GM23338 (cell line): ENCODE measurements around the gene CMSS1. TPM values are rescaled to one million over a fixed set of nuclear protein-coding genes. Genes with fewer than 3 reads are reported as not detected.

Source experiments
- ATAC-seq: fragments of 200-7000 bp; cut with Tn5 transposase; 3 replicates; pipeline ENCODE4 v1.9.1; 2020
- DNase-seq: peaks from one replicate; pipeline ENCODE4 v3.0.0-alpha.2; 2015; ENCODE audit warnings: low spot score
- H2AFZ ChIP-seq: fragments of 200-600 bp; sonication (generic); 2 replicates; pipeline ENCODE4 v1.8.0; 2016; ENCODE audit warnings: antibody characterized with exemption, mild to moderate bottlenecking, moderate library complexity
- H3F3A ChIP-seq: fragments of 200-600 bp; sonication (generic); replicated peaks from 2 replicates; pipeline ENCODE4 v1.8.0; 2017; ENCODE audit warnings: antibody characterized with exemption, mixed run types, low read depth
- H3K27ac ChIP-seq: fragments of 200-600 bp; sonication (generic); 2 replicates; pipeline ENCODE4 v1.6.1; 2016; ENCODE audit warnings: low read depth
- H3K27me3 ChIP-seq: fragments of 200-600 bp; sonication (generic); 2 replicates; pipeline ENCODE4 v1.8.0; 2016; ENCODE audit warnings: mild to moderate bottlenecking, mixed run types, moderate library complexity; ENCODE audit not compliant: insufficient read depth
- H3K36me3 ChIP-seq: fragments of 200-600 bp; sonication (generic); 2 replicates; pipeline ENCODE4 v1.8.0; 2016; ENCODE audit warnings: mild to moderate bottlenecking; ENCODE audit not compliant: insufficient read depth
- H3K4me1 ChIP-seq: fragments of 200-600 bp; sonication (generic); 2 replicates; pipeline ENCODE4 v1.8.0; 2016; ENCODE audit warnings: mild to moderate bottlenecking, moderate library complexity; ENCODE audit not compliant: insufficient read depth
- H3K4me2 ChIP-seq: fragments of 200-600 bp; sonication (generic); 2 replicates; pipeline ENCODE4 v1.7.1; 2017; ENCODE audit warnings: mixed run types
- H3K4me3 ChIP-seq: fragments of 200-600 bp; sonication (generic); 2 replicates; pipeline ENCODE4 v1.6.1; 2016; ENCODE audit warnings: mixed run types
- H3K79me2 ChIP-seq: fragments of 200-600 bp; sonication (generic); replicated peaks from 2 replicates; pipeline ENCODE4 v1.8.0; 2017; ENCODE audit warnings: mild to moderate bottlenecking; ENCODE audit not compliant: insufficient read depth
- H3K9me2 ChIP-seq: fragments of 200-600 bp; sonication (generic); 2 replicates; pipeline ENCODE4 v1.8.0; 2017; ENCODE audit not compliant: insufficient read depth
- H4K20me1 ChIP-seq: fragments of 200-600 bp; sonication (generic); replicated peaks from 2 replicates; pipeline ENCODE4 v1.8.0; 2017; ENCODE audit warnings: mild to moderate bottlenecking; ENCODE audit not compliant: insufficient read depth
- H3K27ac Mint-ChIP-seq: 2 replicates; pipeline ENCODE4 v1.8.0; 2020; ENCODE audit warnings: inconsistent platforms, mild to moderate bottlenecking, moderate library complexity, mixed read lengths
- H3K27me3 Mint-ChIP-seq: 3 replicates; pipeline ENCODE4 v1.8.0; 2022; ENCODE audit warnings: low read depth, mild to moderate bottlenecking, moderate library complexity, mixed read lengths, inconsistent platforms; ENCODE audit not compliant: insufficient read depth, poor library complexity
- H3K36me3 Mint-ChIP-seq: 3 replicates; pipeline ENCODE4 v1.8.0; 2021; ENCODE audit warnings: low read depth, mild to moderate bottlenecking, inconsistent platforms, moderate library complexity, mixed read lengths
- H3K4me1 Mint-ChIP-seq: 3 replicates; pipeline ENCODE4 v1.8.0; 2020; ENCODE audit warnings: mild to moderate bottlenecking, inconsistent platforms, mixed read lengths
- H3K4me3 Mint-ChIP-seq: 3 replicates; pipeline ENCODE4 v1.8.0; 2021; ENCODE audit warnings: moderate library complexity, mild to moderate bottlenecking, inconsistent platforms, mixed read lengths
- H3K9me3 Mint-ChIP-seq: 3 replicates; pipeline ENCODE4 v1.8.0; 2020; ENCODE audit warnings: moderate library complexity, mild to moderate bottlenecking, inconsistent platforms, mixed read lengths
- CREB1 ChIP-seq: fragments of 250-450 bp; sonication (Bioruptor Pico); IDR thresholded peaks from 2 replicates; pipeline ENCODE4 v1.5.0; 2020; ENCODE audit warnings: low read depth, mild to moderate bottlenecking, moderate library complexity
- EZH2 ChIP-seq: fragments of 200-600 bp; sonication (generic); IDR thresholded peaks from one replicate; pipeline ENCODE4 v1.8.0; 2017; ENCODE audit warnings: antibody characterized with exemption, mild to moderate bottlenecking, low read depth; ENCODE audit not compliant: unreplicated experiment
- NANOG ChIP-seq: IDR thresholded peaks from 2 replicates; pipeline ENCODE4 v1.6.1; 2016; ENCODE audit warnings: antibody characterized with exemption, borderline replicate concordance
- POLR2AphosphoS5 ChIP-seq: IDR thresholded peaks from 2 replicates; pipeline ENCODE4 v1.6.1; 2016; ENCODE audit warnings: antibody characterized with exemption, low read depth
- STAT1 ChIP-seq: IDR thresholded peaks from one replicate; pipeline ENCODE4 v1.6.1; 2016; ENCODE audit warnings: antibody characterized with exemption; ENCODE audit not compliant: unreplicated experiment
- ZNF114 ChIP-seq: fragments of 250-450 bp; sonication (Bioruptor Pico); IDR thresholded peaks from 2 replicates; pipeline ENCODE4 v1.5.0; 2020; ENCODE audit warnings: mild to moderate bottlenecking, moderate library complexity
- ZNF331 ChIP-seq: fragments of 250-450 bp; sonication (Bioruptor Pico); IDR thresholded peaks from 2 replicates; pipeline ENCODE4 v1.5.0; 2020; ENCODE audit warnings: low read depth, mild to moderate bottlenecking, moderate library complexity
- ZNF462 ChIP-seq: fragments of 250-450 bp; sonication (Bioruptor Pico); IDR thresholded peaks from 2 replicates; pipeline ENCODE4 v1.5.0; 2020; ENCODE audit warnings: mild to moderate bottlenecking, moderate library complexity
- polyA plus RNA-seq: library from polyadenylated mRNA; unstranded; fragments of >200 nt; fragmentation: Nextera tagmentation; extraction: Ambion mirVana; gene quantifications from 2 replicates; pipeline ENCODE4 v1.2.1, GENCODE V29; 2016
- total RNA-seq: library from RNA; depleted of rRNA; stranded (reverse); fragments of >200 nt; shearing (Covaris generic); gene quantifications from 2 replicates; pipeline ENCODE4 v1.2.3, GENCODE V29; 2014
- TF ChIP-seq, protein P1 (sequence below), 2 experiments: fragments of 200-600 bp in 1 of 2; sonication (generic) in 1 of 2; conservative IDR thresholded peaks; 2 replicates each; pipeline versions ENCODE4 v1.5.1 to v1.6.1; 2016 to 2017; ENCODE audit warnings: antibody characterized with exemption in 2 of 2, low read depth in 2 of 2, mild to moderate bottlenecking in 2 of 2, moderate library complexity in 1 of 2

CMSS1 gene
- total and polyA plus RNA-seq, 2 experiments from 2014 or later, result 39.4 to 187 TPM

DNA sequence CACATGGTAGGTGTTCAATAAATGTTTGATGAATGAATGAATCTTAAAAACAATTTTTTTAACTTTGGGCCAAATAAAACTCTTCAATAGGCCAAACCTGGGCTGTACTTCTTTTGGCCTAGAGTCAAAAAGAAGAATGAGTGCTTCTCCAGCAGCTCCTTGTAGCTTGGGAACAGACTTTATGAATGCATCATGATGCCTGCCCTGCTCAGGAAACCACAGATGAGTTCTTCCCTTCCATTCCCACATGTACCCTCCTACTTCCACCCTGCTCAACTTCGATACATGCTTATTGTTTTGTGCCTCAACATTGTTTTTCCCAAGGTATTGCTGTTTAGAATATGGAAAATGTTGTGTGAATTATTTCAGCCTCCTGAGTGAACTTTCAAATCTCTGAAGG is 209.7 kb downstream of the CMSS1 start:
- Histone ChIP-seq H4K20me1 (no peaks in the 10 kb centered on the region), H3K36me3 (no peaks in the 10 kb centered on the region), H3K27ac (no peak overlapping the region), H3K4me2 (no peak overlapping the region), H2AFZ (no peak overlapping the region), H3F3A (no peaks in the 10 kb centered on the region), H3K27me3 (no peaks in the 10 kb centered on the region), H3K4me1 (no peaks in the 10 kb centered on the region), H3K9me2 (no peaks in the 10 kb centered on the region), H3K79me2 (no peaks in the 10 kb centered on the region), H3K4me3 (no peak overlapping the region)
- H3K9me3 Mint-ChIP-seq, result no peaks in the 10 kb centered on the region
- peaks cover 5% of the 10 kb centered on the region; the same call in 2 of the 3 replicates for H3K4me1 Mint-ChIP-seq
- DNase-seq (no peak), ATAC-seq (no peak)
- H3K4me3 Mint-ChIP-seq, result no peak overlapping the region
- H3K27ac Mint-ChIP-seq, result no peak overlapping the region
- H3K27me3 Mint-ChIP-seq, result no peaks in the 10 kb centered on the region
- TF ChIP-seq, protein P1, sequence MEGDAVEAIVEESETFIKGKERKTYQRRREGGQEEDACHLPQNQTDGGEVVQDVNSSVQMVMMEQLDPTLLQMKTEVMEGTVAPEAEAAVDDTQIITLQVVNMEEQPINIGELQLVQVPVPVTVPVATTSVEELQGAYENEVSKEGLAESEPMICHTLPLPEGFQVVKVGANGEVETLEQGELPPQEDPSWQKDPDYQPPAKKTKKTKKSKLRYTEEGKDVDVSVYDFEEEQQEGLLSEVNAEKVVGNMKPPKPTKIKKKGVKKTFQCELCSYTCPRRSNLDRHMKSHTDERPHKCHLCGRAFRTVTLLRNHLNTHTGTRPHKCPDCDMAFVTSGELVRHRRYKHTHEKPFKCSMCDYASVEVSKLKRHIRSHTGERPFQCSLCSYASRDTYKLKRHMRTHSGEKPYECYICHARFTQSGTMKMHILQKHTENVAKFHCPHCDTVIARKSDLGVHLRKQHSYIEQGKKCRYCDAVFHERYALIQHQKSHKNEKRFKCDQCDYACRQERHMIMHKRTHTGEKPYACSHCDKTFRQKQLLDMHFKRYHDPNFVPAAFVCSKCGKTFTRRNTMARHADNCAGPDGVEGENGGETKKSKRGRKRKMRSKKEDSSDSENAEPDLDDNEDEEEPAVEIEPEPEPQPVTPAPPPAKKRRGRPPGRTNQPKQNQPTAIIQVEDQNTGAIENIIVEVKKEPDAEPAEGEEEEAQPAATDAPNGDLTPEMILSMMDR (conservative IDR thresholded peaks at IDR 0.05; ENCODE audit: low read depth in 2 of 2), result no peak
- TF ChIP-seq POLR2AphosphoS5 (no peak), CREB1 (CRISPR knock-in tag) (no peak), ZNF462 (CRISPR knock-in tag) (no peak), ZNF114 (CRISPR knock-in tag) (no peak), EZH2 (no peak), ZNF331 (CRISPR knock-in tag) (no peak), NANOG (no peak), STAT1 (no peak)
- H3K36me3 Mint-ChIP-seq, result no peaks in the 10 kb centered on the region
